ENCODE data around the gene CHD5.

Gene CHD5

DNA sequence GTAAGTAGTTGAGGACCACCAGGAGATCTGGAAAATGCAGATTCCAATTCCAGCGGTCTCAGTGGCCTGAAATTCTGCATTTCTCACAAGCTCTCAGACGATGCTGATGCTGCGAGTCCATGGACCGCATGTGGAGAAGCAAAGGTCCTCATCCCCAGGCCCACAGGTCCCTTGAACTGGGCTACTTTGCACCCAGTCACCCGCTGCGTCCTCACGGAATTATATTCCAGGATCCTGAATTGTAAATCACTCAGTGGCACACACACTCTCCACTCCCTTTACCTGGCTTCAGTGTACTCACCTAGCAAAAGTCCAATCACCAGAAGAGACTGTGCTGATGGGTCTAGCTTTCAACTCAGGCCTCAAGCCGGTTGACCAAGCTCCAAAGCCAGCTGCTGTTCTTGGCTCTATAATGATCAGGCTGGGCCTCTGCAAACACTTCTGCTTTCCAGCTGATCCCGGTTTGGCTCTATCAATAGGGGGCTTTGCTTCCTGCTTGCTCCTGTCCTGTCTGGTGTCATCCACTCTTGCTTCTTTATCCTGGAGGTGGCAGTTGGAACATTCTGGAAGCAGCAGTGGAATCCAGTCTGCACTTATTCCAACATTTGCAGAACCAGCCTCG is 20.2 kb upstream of the CHD5 start:
- no peak for DNase-seq

DNA sequence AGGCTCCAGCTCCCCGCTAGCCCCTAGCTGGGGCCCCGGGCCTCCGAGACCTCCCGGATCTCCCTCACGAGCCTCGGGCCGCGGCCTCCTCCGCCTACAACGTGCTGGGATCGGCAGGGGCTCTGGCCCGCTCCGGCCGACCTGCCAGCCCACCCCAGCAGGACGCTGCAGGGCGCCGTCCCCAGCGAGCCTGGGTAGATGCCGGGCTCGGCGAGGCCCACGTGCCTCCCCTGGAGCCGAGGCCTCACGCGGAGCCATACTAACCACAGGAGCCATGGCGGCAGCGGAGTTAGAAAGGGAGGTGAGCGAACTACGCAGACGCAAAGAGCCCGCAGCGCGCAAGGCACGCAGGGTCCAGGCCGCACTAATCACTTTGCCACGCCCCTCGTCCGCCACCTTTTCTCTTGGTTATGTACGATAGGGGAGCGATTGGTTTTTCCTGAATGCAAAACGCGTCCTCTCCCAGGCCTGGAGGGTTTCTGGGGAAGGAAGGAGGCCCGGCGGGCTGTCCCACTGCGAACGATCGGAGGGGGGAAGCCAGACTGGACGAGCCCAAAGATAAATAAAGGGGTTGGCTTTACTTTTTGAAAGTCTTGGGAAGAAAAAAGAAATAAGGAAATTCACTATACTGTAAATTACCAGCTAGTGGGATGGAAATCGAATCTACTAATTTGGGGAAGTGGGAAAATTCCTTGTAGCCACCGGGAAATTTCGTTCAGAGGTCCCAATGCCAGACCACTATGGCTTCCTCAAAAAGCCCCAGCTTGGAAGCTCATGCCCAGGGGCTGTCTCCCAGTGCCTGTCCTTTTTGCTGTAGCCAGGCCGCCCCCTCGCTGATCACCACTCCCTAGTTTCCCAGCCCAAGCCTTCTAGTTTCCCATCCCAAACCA is 19.4 kb upstream of the CHD5 start, which contains the start of gene RPL22:
Gene RPL22, minus strand, starts transcription at position 298 of the 890 bp plus-strand sequence. Its CDS starts 22 bp downstream, at position 276.
- DNase-seq = peak; percentile 98 to 99

DNA sequence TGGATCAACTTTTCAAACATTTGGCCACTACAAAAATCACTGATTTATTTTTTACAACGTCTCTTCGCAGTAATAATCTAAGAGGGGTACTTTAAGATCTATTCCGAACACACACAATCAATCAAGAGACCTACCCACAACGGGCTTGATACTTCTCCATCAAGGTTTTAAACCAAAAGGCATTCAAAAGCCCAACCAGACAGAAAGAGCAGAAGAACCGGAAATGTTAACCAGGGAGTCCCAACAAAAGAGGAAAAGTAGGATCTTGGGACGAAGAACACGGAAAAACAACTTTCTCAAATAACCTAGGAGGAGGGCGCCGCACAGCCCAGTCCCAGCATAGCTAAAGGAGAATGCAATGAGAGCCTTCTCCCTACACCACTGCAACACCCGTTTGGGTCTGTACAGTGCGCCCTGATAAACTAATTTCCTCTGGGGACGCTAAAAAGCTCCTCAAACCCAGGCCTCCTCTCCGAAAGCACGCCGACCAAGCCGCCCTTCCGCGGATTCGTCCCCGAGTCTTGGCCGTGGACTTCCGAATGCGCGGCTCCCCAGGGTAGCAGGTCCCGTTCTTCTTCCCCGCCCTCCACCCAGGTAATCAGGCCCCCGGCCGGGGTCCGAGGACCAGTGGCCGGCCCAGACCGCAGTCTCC is 18.7 kb upstream of the CHD5 start:
- peak in 1 of 2 experiments; percentile 35 for DNase-seq

DNA sequence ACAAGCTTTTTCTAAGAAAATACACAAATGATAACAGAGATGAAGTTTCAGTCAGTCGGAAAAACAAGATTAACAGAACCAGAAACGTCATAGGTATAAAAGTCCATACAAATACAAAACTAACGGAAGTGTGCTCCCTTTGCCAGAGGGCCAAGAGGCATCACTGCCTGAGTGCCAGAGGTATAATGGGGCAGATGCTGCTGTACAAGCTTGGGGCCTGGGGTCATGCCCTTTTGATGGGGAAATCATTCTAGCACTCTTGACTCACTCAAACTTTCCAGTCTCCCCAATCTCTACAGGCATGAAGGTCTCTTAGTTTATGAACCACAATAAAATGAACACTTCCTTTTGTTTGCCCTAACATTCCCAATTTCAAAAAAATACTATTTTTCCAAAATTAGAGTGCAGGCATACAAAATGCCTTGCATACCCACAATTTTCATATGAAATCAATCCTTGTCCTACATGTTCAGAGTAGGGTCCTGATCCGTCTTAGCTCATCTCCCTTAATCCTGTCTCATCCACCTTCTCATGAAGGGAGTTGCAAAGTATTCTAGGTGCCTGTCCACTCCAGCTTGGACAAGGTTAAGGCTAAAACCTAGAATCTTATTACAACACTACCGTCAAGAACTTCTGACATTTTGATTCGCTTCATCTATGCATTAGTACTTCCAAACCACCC is 17.8 kb upstream of the CHD5 start:
- no peak for DNase-seq

DNA sequence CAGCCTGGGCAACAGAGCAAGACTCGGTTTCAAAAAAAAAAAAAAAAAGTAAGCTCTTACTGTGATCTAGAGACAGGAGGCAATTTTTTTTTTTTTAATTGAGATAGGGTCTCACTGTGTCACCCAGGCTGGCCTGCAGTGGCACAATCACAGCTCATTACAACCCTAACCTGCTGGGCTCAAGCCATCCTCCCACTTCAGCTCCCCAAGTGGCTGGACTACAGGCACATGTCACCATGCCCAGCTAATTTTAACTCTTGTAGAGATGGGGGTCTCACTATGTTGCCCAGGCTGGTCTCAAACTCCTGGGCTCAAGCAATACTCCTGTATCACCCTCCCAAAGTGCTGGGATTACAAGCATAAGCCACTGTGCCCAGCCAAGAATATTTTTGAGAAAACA is 11.8 kb upstream of the CHD5 start:
- DNase-seq = no peak

DNA sequence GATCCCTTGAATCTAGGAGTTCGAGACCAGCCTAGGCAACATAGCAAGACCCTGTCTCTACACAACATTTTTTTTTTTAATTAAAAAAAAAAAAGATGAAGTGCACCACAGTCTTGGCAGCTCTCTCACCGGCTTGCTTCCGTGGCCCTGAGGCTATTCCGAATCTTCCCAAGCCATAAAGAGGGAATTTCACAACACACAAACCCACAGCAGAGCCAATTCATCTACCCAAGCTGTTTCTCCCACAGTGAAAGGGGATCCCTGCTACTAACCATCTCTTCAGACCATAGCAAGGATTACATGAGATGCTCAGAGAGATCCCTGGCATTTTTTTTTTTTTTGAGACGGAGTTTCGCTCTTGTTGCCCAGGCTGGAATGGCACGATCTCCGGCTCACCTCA is 8.3 kb upstream of the CHD5 start:
- DNase-seq = no peak

DNA sequence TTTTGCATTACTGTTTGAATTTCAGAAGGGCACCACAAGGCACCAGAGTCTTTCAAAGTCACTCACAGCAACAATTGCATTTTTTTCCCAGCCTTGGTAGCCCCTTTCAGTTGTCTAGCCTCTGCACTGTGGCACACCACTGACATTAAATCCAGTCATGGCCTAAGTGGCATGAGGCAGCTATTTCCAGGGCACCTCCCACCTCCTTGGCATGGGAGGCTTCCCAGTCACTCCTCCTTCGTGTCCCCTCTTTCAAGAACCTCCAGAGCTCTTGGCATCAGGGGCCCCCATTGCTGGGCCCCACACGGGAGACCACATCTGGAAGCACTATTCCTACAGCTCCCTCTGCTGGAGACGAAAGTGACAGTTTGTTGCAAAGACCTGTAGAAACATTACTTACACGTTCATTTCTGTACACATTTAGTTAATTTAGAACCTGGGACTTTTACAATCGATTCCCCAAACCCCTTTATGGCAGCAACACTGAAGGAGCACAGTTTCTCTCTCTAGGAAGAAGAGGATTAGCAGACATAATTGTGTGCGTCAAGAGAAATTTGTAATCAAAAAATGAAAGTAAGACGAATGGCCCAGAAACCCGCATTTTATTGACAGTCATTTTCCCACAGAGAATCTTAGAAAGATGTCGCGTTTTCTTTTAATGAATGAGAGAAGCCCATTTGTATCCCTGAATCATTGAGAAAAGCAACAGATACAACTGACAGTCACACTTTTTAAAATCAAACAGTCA is 5.7 kb upstream of the CHD5 start:
- DNase-seq = peak in 1 of 2 experiments; percentile 39

DNA sequence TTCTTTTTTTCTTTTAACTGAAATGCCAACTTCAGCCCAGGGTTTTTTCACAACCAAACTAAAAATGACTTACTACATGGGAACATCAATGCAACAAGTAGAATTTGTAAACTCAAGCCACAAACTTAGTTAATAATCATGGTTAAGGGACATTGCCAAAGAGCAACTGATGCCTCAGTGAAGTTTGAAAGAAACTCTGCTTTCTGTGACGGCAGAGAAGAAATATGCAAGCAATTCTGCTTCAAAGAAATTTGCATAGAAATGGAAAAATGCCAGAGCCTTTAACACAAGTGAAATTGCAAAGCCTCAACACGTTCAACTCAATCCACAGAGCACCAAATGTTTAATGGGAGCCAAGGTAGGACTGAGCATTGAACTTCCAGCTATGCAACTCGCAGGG is 5.0 kb upstream of the CHD5 start:
- no peak for DNase-seq

DNA sequence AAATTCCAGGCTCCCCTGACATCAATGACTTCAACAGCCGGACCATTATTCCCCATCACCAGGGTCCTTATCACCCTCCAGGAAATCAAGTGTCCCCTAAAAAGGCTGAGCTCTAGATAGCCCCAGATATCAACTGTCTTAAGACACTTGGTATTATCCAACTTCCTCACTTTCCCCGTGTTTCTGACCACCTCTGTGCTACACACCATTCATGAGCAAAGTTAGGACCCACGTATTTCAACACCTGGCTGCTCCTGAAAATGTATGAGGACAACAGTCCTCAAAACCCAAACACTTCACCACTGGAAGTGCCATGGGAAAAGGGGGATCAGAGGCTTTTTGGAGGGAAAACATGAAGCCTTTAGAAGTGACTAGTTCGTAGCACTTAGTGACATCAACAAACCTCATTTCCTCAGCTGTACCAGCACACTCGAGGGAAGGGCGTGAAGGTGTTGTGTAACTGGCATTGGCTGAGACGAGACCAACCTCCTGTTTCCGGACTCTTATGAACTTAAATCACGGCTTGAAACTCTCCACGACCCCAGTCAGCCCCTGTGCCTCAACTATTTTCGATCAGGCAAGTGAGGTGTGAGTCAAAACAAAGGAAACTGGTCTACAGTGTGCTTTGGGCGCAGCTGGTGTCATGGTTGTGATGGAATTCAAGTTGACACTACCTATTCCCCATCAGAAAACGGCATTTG is 4.1 kb upstream of the CHD5 start:
- no peak for DNase-seq

DNA sequence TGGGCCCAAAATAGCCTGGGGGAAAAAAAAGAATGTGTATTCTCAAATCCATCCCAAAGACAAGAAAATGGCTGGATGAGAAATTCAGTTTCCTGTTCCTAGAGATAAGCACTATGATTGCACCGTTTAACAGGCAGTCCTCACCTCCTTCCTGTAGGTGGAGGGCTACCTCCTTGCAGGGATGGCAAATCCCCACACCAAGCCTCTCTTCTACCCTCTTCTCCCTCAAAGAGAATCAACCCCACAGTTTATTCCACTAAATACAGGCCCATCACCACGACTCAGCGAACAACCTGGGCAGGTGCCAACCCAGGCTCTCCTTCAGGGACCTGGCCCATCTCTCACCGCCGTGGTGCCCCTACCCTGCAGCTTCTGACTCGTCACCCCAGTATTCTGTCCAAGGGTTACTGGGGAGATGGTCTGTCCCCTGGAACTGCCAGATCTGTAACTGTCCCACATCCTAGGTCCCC is 3.4 kb upstream of the CHD5 start:
- DNase-seq = no peak

DNA sequence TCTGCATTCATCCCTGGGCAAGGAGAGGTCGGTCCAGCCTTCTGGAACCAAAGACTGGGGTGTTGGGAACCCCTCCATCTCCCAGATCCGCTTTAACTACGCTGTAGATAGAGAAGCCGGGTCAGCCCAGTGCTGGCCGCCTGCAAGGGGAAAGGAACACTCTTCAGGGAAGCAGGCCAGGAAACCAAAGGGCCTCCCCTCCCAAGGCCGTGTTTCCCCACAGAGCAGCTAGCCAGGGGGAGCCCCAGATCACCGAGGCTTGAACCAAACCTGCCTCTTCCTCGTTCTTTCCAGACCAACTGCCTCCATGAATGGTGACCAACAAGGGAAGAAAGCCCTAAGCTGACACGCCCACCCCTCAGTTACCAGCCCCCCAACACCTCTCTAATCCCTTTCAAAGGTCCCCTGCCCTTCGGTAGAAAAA is 1.2 kb upstream of the CHD5 start:
- DNase-seq = no peak

DNA sequence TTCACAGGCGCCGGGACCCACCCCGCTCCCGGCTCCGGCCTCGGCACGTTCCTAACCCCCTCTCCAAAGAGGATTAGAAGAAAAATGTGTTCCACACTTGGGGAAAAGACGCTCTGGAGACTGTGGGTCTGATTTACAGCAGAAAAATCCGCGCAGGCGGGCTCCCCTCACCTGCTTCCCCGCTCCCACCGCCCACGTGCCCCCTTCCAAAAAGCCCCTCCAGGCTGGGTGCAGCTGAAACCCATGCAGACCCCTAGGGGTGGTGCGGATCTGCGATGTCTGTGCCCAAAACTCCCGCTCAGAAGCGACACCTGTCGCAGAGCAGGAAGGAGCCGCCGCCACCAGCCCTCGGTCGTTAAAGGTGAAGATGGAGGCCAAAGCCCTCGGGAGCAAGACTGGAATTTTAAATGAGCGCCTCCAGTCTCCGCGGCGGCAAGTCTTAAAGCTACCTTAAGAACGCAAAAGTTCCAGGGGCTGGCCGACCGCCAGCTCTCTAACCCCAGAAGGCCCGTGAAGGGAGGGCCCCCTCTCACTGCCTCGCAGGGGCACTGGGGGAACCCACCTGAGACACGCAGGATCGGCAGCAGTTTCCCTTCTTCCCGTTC is 688 bp upstream of the CHD5 start:
- DNase-seq = no peak

DNA sequence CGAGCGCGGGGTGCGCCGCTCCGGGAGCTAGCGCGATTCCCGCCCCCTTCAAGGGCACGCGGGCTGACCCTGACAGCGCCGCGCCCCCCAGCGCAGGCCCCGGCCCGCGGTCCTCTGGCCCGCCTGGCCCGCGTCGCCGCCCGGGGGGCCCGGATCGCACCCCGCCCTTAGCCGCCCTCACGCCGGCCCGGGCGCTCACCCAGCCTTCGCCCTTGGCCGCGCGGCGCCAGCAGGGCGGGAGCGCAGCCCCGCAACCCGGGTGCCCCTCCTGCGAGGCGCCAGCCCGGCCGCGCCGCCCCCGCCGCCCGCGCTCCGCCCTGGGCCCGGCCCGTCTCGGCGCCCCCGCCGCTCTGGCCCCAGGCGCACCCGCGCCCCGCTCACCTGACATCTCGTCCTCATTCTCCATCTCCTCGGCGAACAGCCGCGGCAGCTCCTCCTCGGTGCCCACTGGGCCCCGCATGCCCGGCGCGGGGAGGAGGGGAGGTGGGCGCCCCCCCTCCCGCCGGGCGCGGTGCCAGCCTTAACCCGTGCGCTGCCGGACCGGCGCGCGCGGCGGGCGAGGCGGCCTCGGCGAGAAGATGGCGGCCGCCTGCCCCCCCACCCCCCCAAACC is 451 bp downstream of the CHD5 start:
- no peak for DNase-seq

DNA sequence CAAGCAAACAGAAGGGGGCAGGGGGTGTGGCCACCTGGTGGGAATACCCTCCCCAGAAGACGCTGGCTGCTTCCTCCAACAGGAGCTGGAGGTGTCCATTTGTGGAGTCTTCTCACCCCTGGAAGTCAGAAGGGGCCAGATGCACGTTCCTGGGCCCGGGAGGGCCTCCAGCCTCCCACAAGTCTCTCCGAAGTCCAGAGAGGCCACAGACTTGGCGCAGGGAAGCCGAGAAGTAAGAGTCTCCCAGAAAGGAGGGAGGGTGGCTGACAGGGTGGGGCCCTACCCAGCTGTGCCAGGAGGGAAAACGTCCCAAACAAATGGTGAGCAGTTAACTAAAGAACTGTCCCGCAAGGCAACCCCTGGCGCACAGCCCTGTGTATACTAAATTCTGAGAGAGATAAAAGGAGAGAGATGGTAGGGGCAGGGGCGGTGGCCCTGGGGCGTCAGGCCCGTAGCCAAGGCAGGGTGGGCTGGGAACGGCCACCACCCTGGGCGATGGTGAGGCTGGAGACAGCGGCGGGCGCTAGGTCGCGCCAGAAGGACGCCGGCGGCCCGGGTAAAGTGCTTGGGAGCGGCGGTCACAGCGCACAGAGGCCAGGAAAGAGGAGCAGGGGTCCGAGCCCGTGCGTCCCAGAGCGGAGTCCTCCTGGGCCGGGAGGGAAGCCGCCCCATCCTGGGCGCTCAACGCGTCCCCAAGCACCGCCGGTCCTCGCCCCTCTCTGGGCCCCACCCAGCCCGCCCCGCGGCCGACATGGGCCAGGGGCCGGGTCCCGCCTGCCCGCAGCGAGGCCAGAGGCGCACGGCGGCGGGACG is 1.2 kb downstream of the CHD5 start:
- no peak for DNase-seq

DNA sequence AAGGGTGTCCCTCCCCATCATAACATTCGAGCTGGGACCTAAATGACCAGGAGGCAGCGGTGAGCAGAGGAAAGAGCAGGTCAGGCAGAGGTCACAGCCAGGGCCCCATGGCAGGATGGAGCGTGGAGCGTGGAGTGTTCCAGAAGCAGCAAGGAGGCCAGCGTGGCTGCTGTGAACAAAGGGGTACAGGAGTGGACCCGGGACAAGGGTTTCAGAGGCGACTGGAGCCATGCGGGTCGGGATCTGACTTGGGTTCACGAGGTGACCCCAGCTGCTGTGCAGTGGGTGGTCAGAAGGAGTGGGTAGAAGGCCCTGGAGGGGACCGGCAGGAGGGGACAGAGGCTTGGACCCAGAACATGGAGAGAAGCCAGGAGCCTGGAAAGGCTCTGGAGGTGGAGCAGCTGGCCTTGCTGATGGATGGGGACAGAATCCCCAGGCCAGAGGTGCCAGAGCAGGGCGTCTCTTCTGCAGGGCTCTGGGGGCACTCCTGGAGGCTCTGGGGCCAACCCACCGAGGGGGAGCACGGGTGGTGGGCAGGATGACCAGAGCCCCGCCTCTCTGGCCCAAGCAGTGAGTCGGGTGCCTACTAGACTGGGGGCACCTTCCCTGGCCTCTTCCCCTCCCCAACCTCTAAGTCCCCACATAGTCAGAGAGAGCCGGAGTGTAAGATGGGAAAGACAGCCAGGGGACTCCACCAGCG is 2.3 kb downstream of the CHD5 start:
- DNase-seq = no peak

DNA sequence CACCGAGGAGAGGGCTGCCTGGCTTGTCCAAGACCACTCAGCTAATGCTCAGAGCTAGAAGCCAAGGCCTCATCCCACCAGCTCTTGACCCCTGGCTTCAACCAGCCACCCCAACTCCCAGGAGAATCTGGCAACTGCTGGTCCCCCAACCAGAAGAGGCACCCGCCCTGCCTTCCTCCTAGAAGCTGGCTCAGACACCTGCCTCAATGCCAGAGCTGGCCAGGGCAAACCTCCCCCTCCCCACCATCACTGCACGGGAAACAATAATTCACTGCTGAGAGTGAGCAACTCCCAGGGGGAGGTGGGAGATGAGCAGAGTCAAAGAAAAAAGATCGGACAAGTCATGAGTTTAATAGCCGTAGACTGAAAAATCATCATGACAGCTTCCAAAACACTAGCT is 3.3 kb downstream of the CHD5 start:
- DNase-seq = no peak

DNA sequence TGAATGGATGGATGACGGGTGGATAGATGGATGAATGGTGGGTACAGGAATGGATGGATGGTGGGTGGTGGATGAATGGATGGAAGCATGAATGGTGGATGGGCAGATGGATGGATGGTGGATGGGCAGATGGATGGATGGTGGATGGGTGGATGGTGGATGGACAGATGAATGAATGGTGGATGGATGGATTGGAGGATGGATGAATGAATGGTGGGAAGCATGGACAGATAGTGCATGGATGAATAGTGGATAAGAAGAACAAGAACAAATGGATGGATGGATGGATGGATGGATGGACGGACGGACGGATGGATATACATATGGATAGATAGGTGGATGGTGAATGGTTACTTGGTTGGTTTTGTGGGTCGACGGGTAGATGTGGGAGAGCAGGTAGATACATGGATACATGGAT is 4.7 kb downstream of the CHD5 start:
- no peak for DNase-seq

DNA sequence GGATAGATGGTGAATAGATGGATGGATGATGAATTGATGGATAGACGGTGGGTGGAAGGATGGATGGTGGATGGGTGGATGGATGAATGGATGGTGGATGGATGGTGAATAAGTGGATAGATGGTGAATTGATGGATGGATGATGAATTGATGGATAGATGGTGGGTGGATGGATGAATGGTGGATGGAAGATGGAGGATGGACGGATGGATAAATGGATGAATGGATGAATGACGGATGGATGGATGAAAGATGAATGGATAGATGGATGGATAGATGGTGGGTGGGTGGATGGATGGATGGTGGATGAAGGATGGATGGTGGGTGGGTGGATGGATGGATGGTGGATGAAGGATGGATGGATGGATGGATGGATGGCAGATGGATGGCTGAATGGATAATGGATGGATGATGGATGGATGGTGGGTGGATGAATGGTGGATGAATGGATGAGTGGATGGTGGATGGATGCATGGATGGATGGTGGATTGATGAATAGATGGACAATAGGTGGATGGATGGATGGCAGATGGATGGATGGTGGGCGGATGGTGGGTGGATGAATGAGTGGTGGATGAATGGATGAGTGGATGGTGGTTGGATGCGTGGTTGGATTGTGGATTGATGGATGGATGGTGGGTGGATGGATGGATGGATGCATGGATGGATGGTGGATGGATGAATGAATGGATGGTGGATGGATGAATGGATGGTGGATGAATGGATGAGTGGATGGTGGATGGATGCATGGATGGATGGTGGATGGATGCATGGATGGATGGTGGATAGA is 5.3 kb downstream of the CHD5 start:
- no peak for DNase-seq

Data from activated CD4-positive, alpha-beta T cell treated with anti-CD3 and anti-CD28 coated beads, Interleukin-2, amount 50 U/mL, for 48 hours (primary cell).